Activated CD4-positive, alpha-beta memory T cell treated with anti-CD3 and anti-CD28 coated beads for 36 hours (primary cell): ENCODE data around the gene CYP2C9. TPM values are rescaled to one million over a fixed set of nuclear protein-coding genes. Genes with fewer than 3 reads are reported as not detected.

ENCODE experiments used
- total RNA-seq, 2 experiments: library from RNA; stranded (reverse); gene quantifications; one replicate each; pipeline ENCODE4 v1.2.3, GENCODE V29; 2021

CYP2C9 gene
- total RNA-seq, 2 experiments from 2014 or later = 0.17 TPM; not detected in 1

Other genes with a start within 250 kb of the CYP2C9 start
- under 1 TPM; 0.52 to 0.53 TPM for gene CYP2C19, start 176.0 kb upstream of the CYP2C9 start, total RNA-seq
- not detected for gene CYP2C8, start 130.8 kb downstream of the CYP2C9 start, total RNA-seq